ENCODE results near the gene PLPP4.

GRCh38 chr10:120557311-120557710, 100.3 kb downstream of the PLPP4 start:
- TF ChIP-seq POLR2A (IDR thresholded peaks at IDR 0.05) (no peak), POLR2AphosphoS5 (IDR thresholded peaks at IDR 0.05) (no peak), CTCF (IDR thresholded peaks at IDR 0.05) (no peak)

Data from prostate gland (tissue), 2 donors.